Fibroblast of skin of left biceps (primary cell): ENCODE measurements around the gene KCTD16.

Source experiments
- DNase-seq, 2 experiments: peaks; one replicate each; pipeline ENCODE4 v3.0.0-alpha.2; 2013; ENCODE audit warnings: low read depth in 2 of 2

Gene KCTD16

DNA sequence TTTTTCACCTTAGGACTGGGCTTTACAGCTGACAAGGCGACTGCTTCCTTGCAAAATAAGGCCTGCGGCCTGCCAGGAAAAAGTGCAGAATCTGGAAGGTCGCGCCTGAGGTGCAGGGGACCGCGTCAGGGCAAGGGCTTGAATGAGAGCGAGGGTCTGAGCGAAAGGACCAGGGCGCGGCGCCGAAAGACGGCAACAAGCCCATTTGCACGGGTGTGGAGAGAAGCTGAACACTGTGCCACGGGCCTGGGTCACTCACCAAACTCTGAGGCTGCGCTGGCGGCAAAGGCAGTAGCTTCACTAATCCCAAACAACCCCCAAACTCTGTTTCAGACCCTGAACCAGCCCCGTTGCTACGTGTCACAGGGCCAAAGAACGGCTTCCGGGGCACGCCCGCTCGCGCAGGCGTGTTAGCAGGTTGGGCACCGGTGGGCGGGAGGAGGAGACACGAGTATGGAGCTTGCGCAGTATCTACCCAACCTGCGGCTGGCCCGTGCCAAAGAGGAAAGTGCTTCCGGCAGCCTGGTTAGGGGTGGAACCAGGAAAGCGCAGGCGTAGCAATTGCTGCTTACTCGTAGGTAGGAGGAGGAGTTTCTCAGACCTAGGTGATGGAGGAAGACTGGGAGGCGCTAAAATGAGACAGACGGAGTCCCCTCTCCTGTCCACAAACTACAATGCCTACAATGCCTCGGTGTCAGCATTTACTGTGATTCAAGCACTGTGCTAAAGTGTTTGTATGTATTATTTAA is at the start of gene KCTD16, which contains the start of gene YIPF5:
Gene KCTD16 (plus strand): TSS at position 598 of the 749 bp plus-strand sequence.
Gene YIPF5 (minus strand): TSS at position 384 of the 749 bp plus-strand sequence. CDS start 704 bp downstream, outside the sequence.
- DNase-seq = peak; percentile 88 to 89

DNA sequence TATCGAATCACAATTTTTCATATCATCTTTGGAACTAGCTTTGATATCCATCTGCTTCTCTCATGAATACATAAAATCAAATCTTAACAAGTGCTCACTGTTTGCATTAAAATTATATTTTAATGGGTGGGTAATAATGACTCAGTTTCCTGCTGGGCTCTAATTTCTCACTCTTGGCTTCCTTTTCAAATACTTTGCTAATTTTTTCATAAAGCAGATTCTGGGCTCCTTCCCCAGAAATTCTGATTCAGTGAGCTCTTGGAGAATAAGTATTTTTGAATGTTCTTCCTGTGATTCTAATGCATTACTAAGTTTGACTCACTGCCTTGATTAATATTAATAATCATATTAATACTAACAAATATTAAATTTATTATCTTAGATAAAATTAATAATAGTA is 49.1 kb upstream of the KCTD16 start:
- DNase-seq = no peak

DNA sequence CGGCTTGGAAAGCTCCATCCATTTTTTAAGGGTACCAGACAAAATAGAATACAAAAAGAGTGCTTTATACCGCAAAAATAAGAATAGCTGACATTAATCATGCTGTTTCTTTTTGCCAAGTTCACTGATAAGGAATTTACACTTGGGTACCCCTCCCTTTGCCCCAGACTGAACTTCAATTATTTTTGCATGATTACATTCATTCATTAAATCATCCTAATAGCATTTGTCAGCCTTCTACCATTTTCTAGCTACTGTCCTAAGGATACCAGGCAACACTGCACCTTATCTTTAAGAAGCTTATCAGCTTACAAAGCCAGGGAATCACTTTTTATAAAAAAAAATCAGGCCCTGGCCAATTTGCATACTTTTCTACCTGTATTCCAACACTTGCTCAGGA is 48.6 kb upstream of the KCTD16 start:
- no peak for DNase-seq

DNA sequence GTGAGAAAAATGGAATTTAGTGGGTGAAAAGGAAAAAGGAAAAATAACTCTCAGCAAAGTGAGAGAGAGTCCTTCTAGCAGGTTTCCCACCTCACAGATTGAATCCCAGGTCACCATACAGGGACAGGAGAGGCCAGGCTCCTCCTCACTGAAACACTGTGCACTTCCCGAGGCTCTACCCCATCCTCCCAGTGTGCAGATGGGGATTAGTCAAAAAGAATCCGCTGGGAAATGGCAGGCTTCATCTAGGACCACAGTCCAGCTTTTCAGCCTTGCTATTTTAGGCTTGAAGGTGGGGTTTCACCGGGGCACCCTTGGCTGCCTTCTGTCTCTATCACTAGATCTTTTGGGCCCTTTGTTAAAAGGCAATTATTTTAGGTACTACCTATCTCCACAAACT is 48.0 kb upstream of the KCTD16 start:
- no peak for DNase-seq

DNA sequence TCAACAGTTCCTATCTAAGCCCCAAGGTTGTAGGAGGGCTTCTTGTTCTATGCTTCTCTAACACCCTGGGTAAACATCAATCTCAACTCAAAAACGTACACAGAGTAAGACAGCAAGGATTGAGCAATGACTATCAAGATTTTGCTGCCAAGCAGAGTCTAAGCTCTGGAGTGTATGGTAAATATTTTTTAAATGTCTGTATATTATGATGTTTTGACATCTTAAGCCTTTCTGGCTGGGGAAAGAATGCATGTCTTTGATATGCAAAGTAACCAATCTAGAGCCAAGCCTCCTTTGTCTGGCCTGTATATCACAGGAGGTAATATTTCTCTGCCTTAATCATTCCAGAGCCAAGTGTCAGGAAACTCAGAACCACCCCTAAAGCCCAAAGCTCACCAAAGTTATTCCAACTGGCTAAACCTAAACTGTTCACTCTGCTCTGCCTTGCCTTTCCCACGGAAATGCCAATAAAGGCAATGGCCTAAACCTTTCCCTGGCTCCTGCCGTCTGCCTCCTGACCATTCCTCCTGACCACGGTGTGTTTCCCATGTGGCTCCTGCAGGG is 45.4 kb upstream of the KCTD16 start:
- DNase-seq = peak; percentile 49 to 57

DNA sequence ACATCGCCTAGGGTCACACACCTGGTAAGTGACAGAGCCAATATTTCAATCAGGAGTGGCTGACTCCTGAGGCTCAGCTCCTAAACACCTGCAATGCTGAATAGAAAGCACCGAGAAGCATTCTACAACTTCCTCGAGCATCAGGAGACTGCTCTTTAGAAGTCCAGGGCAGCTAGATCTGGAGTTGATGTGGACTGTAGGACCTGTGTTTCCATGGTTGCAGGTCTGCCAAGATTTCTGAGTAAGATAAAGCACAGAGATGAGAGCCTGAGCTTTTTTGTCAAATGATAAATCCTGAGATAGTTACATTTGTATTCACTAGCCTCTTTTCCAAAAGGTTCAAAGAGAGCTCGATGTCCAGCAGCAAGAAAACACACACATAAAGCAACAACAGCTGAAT is 44.0 kb upstream of the KCTD16 start:
- DNase-seq = no peak

DNA sequence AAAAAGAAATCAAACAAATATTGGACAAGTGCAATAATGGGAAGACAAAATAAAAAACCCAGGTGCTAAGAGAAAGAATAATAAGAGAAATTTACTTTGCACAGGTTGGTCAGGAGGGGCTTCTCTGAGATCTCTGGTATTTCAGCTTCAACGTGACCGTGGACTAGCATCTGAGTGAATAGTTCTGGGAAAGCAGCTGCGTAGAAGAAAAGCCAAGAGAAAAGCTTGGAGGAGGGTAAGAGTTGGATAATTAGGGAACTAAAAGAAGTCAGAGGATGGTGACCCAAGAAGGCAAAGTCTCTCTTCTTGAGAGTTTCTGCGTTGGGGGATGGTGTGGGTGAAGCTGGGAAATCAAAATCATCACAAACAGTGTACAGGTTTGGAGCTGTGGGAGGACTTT is 41.8 kb upstream of the KCTD16 start:
- no peak for DNase-seq

DNA sequence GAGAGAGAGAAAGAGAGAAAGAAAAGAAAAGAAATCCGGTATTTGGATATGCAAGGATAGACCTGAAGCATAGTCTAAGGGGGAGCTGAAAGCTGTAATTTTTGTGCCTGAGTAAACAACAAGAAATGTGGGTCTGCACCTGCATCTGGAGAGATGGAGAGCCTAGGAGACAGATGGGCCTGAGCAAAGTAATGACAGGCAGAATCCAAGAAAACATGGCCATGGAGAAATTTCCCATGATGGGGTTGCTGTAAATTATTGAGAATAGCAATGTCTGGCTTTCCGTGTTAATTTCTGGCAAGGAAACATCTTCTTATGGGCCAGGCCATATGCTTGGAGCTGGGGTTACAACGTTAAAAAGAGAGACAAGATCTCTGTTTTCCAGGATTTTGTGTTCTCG is 40.4 kb upstream of the KCTD16 start:
- no peak for DNase-seq

DNA sequence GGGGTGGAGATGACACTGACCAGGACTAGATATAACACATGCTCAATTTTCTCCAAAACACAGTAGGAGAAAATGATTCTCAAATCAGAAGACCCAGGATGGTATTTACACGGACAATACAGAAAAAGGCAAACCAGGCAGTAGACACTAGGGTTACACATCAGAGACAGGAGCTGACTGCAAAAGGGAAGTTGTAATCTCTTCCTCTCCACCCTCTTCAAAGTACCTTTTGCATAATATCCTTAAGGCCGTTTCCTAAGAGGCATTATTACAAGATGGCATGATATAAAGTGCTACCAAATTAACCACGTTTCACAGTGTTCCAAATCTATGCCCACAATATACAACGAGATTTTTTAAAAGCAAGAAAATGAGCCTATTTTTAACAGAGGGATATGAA is 39.4 kb upstream of the KCTD16 start:
- DNase-seq = no peak

DNA sequence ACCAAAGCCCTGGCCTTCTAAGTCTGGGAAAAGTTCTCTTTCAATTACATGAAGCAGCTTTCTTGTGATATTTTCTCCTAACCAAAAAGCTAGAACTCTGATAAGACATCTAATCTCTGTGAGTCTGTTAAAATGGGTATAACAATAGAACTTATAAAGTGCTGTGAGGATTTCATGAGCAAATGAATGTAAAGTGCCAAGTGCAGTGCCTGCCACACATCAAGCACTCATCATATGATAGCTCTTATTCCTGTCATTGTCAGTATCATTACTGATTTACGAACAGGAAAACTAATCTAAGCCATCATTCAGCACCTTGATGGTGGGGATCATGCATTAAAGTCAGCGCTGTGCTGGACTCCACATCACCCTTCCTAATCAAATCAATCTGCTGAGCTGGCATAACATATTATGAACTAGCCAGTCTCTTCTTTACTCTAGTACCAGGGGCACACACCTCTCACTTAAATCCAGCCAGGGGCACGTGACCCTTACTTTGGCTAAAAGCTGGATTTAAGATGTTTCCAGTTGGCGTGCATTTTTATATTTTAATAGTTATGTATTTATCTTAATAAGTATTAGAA is 37.5 kb upstream of the KCTD16 start:
- no peak for DNase-seq

DNA sequence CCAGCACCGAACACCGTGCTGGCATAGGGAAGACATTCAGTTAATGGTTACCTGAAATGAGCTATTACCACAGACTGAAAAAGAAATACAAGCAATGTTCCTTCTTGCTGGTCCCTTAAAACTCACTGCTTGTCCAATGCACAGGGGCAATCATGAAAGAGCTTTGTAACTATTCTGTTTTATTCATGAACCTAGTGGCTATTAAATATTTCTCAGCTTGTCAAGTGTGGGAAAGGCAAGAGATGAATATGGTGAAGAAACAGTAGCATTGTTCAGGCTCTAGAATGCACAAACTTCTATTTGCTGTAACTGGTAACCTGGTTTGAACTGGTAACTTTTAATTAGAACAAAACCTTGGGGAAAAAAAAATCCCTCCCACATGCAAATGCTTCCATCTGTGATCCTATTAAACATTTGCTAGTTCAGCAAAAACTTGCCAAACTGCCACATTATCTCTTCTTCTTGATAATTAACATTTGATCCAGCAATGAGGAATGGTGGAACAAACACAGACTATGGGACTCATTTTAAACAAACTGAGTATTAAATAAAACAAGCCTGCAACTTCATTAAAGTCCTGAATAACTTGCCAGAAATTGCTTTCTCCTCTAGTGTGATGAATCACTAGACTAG is 36.4 kb upstream of the KCTD16 start:
- DNase-seq = no peak

DNA sequence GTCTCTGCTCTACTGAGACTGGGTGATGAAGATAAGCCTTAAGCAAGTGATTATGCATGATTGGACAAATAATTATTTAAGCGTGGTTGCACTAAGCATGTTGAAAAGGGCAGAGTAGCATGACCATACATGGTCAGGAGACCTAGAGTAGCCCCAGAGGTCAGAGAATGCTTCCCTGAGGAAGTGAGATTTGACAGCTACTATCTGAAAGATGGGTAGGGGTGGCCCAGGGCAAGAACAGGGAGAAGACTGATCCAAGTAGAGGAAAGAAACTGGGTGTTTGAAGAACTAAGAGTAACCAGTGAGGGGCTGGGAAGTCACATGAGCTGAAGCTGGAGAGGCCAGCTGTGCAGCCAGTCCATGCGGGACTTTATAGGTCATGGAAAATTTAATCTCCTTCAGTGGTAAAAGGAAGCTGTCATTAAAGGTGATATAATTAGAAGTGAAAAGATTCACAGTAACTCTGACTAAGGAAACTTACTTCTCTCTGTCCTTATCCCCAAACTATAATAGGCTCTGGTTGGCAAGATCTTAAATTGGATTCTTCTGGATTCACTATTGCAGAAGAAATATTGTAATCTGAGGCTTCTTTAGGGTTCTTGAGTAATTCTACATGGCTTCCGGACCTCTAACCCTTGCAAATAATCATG is 35.4 kb upstream of the KCTD16 start:
- no peak for DNase-seq

DNA sequence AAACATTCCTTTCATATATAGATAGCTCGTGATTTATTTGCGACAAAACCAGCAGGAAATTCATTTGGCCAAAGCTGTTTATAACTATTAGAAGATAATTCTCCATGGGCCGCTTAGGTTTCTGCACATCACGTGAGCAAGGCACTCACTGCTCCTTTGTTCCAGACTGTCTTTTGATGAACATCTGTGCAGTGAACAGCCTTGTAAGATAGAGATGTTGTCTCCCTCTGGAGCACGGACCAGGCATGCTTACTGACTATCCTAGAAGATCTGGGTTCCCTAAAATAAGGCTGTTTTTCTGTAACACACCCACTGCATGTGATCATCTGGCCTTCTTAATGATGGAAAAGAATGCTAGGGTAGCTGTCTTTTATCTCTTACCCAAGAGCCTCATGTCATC is 31.1 kb upstream of the KCTD16 start:
- peak; percentile 79 to 82 for DNase-seq

DNA sequence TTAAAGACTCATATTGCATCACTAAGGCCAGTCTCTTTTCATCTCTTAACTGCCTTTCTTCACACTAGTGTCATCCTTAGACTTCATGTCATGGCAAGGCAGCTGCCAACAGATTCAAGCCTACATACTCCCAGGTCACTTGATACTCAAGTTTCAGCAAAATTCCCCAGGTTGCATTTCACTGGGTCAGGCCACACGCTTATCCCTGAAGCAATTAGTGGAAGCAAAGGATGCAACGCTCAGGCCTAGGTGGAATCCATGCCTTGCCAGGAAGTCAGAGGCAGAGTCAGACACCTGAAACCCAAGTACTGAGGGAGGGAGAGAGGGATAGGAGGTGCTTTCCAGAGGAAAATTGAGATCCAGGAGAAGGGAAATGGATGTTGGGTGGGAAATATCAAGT is 29.1 kb upstream of the KCTD16 start:
- no peak for DNase-seq

DNA sequence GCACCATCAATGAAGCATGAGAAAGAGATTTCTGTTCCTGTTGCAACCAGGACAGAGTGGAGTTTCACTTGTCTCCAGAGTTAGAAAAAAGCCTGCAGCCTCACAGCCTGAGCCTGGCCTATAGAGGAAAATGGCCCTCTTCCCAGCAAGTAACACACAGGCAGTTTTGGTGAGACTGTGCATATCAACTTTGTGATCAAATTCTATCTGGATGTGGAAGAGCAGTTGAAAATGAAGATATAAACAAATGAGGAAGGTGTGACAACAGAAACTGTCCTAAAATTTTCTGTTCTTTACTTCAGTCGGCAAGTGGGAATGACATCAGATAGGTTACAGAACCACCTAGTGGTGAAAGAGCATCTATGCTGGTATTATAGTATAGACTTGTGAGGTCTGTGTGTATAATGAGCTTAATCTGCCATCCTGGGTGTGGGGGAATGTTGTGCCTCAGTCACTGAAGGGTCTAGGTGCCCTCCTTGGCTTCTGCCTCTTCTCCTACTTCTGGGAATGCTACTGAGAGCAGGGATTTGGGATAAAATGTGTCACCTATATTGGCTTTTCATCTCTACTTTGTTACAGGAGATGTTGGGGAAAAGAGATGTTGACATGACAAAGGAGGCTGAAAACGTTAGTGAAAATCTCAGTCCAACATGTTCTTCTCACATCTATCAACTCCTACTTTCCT is 28.4 kb upstream of the KCTD16 start:
- DNase-seq = peak; percentile 25 to 37

DNA sequence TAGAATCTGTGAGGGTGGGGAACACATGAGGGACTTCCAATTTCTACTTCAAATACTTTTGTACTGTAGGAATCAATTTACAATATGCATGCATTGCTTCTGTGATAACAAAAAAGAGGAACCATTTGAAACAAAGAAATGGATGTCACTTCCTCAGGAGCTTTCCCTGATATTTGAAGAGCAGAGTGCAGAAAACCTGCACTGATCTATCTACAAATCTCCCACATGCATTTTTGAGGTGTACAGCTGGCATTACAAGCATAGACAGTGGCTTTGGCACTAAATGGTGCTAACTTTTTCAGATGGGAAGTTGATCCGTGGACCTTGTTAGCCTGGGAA is 27.9 kb upstream of the KCTD16 start:
- no peak for DNase-seq

DNA sequence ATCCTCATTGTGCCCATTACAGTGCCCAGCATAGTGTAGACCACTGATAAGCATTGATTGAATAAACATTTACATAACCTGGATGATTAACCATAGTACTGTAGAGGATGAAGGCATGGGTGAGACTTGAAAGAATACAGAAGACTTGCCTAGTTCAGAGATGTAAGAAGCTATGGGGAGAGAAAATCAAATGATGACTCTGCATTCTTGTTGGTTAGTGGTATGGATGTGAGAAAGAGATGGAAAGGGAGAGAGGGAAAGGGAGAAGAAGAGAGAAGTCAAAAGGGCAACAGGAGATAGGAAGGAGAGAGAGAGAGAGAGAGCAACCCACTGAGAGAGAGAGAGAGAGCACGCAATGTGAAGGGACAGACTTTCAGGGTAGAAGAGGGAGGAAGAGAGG is 27.0 kb upstream of the KCTD16 start:
- DNase-seq = no peak

DNA sequence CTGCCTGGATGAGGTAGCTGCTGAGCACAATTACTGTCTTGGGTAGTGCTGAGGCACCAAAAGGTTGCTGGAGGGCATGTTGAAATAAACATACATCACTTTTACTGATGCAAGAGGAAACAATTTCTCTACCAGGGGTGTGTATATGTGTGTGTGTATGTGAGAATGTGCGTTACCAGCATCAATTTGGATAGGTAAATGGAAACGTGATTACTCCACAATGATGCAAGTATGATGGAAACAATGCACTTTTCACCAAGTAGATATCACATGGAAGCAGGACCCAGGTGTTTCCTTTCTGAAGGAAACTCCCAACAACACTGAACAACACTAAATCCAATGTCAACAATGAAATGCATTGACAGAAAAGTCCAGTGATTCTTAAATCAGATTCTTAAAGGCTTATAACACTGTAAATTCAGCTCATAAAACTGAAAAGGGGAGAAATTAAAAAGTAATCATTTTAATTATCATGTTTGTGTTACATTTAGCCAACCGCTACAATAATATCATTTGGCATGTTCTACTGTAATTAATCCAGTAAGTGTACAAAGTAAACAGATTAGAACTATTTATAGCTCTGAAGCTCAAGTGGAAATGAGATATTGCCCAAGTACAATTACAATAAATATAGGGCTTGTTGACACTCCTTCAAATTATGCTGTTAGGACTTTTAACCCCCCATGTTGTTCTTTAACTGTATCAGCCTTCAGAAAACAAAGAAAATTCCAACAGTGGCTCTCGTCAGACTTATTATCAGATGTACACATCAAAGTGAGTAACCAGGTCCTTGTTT is 25.5 kb upstream of the KCTD16 start:
- no peak for DNase-seq

DNA sequence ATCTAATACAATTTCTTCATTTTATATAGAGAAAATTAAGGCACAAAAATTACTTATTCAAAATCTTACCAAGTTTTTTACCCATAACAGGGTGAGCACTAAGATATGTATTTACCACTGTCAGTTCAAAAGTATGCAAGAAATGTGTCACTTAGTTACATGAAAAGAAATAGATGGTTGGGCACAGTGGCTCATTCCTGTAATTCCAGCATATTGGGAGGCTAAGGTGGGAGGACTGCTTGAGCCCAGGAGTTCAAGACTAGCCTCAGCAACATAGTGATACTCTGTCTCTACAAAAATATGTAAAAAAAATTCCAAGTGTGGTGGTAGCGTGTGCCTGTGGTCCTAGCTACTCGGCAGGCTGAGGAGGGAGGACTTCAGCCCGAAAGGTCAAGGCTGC is 19.6 kb upstream of the KCTD16 start:
- DNase-seq = peak; percentile 7 to 9

DNA sequence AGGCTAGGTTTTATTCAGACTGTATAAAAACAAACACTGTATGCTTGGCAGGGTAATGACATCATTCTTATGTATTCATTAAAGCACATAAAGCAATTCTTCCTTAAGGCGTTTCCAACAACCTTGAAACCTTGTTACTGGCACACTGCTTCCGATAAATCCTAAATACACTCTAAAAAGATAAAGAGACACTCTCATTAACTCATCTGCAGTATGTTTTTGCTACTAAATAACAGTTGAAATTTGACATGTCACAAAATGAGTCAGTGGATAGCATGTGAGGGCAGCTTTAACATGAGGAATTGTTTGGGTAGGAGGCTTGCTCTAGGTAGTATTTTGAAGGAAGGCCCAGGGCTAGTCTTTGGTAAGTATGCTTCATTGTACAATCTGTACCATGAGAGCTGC is 13.9 kb upstream of the KCTD16 start:
- no peak for DNase-seq

DNA sequence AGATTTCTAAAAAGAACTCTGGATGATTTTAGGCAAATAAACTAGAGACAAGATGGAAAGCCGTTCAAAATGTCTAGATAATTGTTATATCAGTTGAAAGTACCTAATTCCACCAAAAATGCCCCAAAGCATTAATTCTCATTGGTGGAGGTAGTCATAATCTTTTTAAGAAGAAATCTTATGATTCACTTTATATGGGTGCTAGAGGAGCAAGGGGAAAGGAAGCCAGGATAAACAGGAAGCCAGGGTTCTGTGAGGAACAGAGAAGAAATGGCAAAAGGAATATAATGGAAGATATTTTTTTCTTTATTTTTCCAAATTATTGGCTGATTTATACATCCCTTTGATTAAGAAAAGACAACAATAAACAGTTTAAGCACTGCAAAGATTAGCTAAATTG is 8.0 kb upstream of the KCTD16 start:
- no peak for DNase-seq
